SH-SY5Y (cell line): ENCODE results near the gene PCDH7.

Experiments
- GATA2 ChIP-seq: IDR thresholded peaks from 2 replicates; pipeline ENCODE4 v1.6.1; 2011; ENCODE audit warnings: mild to moderate bottlenecking, low read depth, low read length
- GATA3 ChIP-seq: IDR thresholded peaks from 2 replicates; pipeline ENCODE4 v1.6.1; 2011; ENCODE audit warnings: low read depth, mild to moderate bottlenecking, low read length, moderate library complexity

- no peak for TF ChIP-seq GATA2
- no peak for TF ChIP-seq GATA3
Measured at GRCh38 chr4:30744957-30745640, 24.9 kb downstream of the PCDH7 start.
